ENCODE measurements around the gene BBS2. TPM values are rescaled to one million over a fixed set of nuclear protein-coding genes. Genes with fewer than 3 reads are reported as not detected.

Gene BBS2, protein sequence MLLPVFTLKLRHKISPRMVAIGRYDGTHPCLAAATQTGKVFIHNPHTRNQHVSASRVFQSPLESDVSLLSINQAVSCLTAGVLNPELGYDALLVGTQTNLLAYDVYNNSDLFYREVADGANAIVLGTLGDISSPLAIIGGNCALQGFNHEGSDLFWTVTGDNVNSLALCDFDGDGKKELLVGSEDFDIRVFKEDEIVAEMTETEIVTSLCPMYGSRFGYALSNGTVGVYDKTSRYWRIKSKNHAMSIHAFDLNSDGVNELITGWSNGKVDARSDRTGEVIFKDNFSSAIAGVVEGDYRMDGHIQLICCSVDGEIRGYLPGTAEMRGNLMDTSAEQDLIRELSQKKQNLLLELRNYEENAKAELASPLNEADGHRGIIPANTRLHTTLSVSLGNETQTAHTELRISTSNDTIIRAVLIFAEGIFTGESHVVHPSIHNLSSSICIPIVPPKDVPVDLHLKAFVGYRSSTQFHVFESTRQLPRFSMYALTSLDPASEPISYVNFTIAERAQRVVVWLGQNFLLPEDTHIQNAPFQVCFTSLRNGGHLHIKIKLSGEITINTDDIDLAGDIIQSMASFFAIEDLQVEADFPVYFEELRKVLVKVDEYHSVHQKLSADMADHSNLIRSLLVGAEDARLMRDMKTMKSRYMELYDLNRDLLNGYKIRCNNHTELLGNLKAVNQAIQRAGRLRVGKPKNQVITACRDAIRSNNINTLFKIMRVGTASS
- total RNA-seq: 137 TPM

DNA sequence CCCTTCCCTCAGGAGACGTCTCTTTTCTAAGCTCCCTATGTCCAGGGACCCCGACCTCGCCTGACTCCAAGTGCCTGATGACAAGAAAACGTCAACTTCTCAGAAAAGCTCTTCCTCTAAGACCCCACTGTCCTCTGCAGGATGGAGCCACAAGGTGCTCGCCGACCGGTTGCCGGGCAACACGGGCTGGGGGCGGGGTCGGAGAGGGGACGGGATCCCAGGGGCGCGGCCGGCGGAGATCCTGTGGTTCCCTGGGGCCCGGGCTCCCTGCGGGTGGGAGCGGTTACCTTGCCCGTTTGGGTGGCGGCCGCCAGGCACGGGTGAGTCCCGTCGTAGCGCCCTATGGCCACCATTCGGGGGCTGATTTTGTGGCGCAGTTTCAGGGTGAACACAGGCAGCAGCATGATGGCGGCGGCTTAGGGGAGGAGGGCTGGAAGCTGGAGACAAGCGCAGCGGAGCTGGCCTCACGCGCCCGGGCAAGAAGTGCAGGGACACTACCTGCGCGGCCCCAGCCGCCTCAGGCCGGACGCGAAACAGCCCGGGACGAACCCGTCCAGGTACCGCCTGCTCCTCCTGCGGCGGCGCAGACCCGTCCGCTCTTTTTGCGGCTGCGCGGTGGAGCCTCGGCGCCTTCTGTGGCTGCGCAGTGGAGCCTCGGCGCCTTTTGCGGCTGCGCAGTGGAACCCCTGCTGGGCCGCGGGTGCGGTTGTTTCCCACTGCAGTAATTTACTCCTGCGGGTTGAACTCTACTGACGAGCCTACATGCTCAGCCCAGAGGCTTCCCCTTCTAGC is at the start of gene BBS2:
TSS of gene BBS2 (minus strand) at position 566 of the 792 bp plus-strand sequence. CDS start at position 404, 162 bp downstream.

DNA sequence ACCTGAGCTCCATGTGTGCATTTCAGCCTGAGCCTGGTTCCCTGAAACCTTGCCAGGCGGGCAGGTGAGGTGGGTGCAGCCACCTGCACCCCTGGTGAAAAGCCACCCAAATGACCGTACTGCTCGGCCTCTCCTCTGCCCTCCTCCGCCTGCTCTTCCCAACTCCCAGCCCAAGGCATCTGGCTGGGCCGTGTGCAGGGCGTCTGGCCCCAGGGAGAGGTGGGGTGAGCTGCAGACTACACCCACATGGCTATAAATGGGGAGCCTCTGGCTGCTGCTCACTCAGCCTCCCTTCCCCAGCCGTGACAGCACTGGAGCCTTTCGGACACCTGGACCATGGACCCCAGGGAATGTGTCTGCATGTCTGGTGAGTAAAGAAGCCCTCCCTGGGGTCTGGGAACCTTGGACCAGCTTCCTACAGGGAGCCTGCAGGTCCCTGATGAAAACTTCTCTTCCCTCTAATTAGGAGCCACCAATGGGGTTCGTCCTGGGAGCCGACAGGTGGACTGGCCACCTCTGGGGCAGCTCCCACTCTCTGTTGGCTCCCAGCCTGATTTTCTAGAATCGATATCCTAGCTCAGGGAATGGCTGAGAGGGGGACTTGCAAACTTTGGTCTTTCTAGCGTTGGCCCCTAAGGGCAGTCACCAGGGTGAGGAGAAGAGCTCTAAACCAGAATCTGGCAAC is 45.1 kb upstream of the BBS2 start, which contains the start of gene MT4:
TSS of gene MT4 (plus strand) at position 281 of the 685 bp plus-strand sequence. CDS start at position 337, 56 bp downstream.

DNA sequence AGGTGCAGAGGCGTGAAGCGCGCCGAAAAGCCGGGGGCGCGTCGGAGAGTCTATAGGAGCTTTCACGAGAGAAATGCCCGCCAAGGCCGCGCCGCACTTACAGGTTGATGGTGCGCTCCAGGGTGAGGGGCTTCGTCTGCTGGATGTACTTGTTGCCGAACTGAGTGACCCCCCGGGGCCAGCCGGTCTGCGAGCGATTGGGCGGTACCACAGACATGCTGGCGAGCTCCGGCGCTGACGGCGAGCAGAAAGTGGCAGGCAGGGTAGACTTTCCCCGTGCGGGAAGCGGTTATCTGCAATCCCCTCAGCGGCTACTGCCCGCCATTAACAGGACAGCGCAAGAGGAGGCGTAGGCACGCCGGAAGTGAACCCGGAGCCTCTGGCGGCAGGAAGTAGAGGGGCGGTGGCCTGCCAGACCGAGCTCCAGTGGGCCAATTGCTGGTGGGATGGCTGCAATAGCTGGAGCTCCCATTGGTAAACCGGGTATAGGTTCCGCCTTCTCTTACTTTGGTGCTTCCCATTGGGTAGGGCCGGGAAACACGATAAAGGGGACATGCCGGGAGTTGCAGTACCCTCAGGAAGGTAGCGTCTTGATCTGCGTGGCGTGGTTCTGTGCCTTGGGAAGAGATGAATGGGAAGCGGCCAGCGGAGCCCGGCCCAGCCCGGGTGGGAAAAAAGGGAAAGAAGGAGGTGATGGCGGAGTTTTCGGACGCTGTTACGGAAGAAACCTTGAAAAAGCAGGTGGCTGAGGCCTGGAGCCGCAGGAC is 68.7 kb downstream of the BBS2 start, which contains the start of the genes NUDT21 and OGFOD1:
TSS of gene NUDT21 (minus strand) at position 347 of the 767 bp plus-strand sequence. CDS start at position 217, 130 bp downstream.
TSS of gene OGFOD1 (plus strand) at position 569 of the 767 bp plus-strand sequence. CDS start at position 628, 59 bp downstream.

Other genes starting within 250 kb of the BBS2 start
- 210 TPM for gene AMFR, start 94.5 kb downstream of the BBS2 start, total RNA-seq
- gene NUDT21, start 68.7 kb downstream of the BBS2 start, total RNA-seq: 185 TPM
- gene OGFOD1, start 68.5 kb downstream of the BBS2 start, total RNA-seq: 40.7 TPM
- not detected for gene MT4, start 45.0 kb upstream of the BBS2 start, total RNA-seq
- 5.6 TPM for gene MT3, start 69.5 kb upstream of the BBS2 start, total RNA-seq
- gene MT2A, start 88.6 kb upstream of the BBS2 start, total RNA-seq: 3.8 TPM
- gene MT1E, start 105.8 kb upstream of the BBS2 start, total RNA-seq: 6.6 TPM
- 1.3 TPM for gene MT1M, start 112.6 kb upstream of the BBS2 start, total RNA-seq
- not detected for gene MT1A, start 118.6 kb upstream of the BBS2 start, total RNA-seq
- not detected for gene MT1B, start 131.9 kb upstream of the BBS2 start, total RNA-seq
- 3.8 TPM for gene MT1F, start 137.9 kb upstream of the BBS2 start, total RNA-seq
- gene MT1G, start 148.0 kb upstream of the BBS2 start, total RNA-seq: not detected
- gene MT1H, start 149.8 kb upstream of the BBS2 start, total RNA-seq: not detected
- 8.1 TPM for gene MT1X, start 162.4 kb upstream of the BBS2 start, total RNA-seq
- gene NUP93, start 210.1 kb upstream of the BBS2 start, total RNA-seq: 216 TPM